GM21360 (cell line): Measurements from ENCODE around the gene LTBR.

Source experiments
- ATAC-seq: cut with Tn5 transposase; IDR thresholded peaks from one replicate; pipeline ENCODE4 v1.9.1; 2021; ENCODE audit warnings: mild to moderate bottlenecking, moderate library complexity; ENCODE audit not compliant: unreplicated experiment

Gene LTBR

DNA sequence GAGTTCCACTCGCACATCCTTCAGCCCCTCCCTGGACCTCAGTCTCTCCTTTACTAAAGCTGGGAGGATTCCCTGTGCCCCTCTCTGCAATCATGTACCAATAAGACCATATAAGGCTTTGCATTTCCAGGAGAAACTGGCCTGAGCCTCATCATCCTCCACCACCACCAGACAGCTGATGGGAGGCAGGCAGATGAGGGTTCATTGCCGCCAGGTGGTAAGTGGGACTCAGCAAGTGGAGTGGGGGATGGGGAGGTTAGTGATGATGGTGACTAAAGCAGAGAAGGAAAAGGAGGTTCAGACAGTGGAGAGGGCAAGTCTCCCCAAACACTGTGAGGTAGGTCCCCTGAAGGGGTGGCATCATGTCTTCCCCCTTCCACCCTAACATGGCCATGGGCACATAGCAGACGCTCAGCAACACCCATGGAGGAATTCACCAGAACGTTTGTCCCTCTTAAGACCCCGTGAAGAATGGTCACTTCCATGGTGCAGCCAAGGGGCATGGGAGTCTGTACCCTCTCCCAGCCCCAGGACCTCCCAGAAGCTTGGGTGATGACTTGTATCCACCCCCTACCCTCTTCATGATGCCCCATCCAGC is 37.6 kb upstream of the LTBR start:
- no peak for ATAC-seq

DNA sequence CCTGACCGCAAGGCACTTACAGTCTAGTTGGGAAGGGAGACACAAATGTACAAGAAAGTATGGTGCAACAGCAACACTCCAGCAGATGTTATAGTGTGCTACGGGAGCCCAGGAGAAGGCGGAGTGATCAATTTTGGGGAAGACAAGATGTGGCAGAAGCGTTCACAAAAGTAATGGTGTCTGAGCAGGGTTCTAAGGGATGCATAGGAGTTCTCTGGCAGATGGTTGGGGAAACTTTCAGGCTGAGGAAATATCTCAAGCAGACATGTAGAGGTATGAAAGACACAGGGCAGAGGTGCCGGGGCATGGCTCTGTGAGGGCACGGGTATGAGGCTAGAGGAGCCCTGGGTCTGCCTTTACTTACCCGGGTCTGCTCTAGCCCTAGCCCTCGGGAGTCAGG is 37.0 kb upstream of the LTBR start:
- no peak for ATAC-seq

DNA sequence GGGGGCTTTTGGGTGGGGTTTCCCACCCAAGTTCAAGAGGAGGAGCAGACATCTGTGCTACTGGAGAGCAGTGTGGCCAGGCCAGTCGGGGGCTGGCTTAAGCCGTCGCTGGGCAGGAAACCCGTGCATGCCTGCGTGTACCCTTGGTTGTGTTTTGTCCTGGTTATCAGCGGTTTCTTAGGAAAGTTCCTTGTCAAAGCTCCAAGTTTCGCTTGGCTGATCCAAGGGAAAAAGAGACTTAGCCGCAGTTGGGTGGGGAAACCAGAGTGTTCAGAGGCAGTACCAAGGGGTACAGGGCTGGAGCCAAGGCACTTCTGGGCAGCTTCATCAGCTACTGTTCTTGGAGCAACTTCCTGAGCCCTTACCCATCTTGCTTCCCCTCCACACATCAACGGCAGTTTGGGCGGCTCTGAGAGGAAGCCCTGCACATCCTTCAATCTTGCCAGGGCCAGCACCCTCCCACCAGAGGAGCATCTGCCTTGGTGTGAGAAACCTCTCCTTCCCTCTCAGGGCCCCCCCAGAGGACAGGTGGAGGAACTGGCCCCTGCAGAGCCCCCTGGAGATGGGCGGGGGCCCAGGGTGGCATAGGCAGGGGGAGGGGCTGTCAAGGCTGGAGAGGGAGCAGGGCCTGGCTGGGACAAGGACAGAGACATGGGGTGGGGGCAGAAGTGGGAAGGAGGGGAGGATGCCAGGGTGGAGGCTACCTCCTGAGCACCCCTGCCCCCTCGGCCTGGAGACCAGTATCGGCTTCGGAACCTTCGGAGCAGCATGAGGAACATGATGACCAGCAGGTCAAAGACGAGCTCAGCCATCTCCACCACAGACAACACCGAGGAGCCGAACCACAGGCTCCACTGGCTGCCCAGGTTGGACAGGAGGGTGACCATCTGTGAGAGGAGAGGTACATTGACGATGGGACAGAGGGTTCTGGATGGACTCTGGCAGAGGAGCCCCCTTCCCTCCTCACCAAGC is 36.3 kb upstream of the LTBR start:
- no peak for ATAC-seq

DNA sequence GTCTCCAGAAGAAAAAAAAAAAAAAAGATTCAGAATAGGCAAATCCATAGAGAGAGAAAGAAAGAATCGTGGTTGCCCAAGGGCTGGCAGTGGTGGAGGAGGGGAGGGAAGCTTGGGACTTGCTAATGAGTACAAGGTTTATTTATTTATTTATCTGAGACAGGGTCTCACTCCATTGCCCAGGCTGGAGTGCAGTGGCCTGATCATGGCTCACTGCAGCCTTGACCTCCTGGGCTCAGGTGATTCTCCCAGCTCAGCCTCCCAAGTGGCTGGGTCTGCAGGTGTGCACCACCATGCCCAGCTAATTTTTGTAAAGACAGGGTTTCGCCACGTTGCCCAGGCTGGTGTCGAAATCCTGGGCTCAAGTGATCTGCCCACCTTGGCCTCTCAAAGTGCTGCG is 32.3 kb upstream of the LTBR start:
- no peak for ATAC-seq

DNA sequence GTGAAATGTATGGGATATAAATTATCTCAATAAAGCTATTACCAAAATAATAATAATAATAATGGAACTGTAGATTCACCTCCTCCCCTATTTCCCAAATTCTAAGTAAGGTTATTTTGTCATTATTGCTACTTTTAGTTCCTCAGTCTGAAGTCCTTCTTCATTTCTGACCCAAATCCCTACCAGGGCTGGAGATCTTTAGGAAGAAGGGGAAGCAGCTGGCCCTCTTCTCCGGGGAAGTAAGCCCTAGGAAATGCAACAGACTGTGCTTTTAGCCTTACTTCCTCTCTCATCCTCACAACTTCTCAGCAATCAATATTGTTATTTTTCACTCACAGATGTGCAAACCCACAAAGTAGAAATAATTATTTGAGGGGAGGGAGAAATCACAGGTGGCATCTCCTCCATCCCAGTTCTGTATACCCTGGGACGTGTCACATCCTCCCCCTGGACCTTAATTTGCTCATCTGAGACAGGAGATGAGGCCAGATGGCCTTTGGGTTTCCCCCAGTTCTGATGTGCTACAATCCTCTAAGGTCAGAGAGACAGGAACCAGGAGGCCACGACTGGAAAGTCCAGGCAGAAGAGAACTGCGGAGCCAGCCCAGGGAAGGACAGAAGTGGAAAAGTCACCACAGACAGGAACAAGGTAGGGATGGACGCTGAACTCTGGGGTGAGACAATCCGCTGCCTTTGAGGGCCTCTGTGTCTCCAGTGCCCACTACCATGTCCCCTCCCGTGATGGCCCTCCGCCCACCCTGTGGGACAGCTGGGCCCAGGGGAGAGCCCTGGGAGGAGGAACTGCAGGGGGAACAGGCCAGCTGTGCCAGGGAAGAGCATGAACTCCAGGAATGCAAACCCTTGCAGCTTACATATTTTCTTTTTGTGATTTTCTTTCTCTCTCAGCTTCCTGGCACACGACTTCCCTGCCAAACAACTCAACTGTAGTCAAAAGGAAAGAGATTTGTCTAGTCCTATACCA is 31.5 kb upstream of the LTBR start:
- ATAC-seq: no peak

DNA sequence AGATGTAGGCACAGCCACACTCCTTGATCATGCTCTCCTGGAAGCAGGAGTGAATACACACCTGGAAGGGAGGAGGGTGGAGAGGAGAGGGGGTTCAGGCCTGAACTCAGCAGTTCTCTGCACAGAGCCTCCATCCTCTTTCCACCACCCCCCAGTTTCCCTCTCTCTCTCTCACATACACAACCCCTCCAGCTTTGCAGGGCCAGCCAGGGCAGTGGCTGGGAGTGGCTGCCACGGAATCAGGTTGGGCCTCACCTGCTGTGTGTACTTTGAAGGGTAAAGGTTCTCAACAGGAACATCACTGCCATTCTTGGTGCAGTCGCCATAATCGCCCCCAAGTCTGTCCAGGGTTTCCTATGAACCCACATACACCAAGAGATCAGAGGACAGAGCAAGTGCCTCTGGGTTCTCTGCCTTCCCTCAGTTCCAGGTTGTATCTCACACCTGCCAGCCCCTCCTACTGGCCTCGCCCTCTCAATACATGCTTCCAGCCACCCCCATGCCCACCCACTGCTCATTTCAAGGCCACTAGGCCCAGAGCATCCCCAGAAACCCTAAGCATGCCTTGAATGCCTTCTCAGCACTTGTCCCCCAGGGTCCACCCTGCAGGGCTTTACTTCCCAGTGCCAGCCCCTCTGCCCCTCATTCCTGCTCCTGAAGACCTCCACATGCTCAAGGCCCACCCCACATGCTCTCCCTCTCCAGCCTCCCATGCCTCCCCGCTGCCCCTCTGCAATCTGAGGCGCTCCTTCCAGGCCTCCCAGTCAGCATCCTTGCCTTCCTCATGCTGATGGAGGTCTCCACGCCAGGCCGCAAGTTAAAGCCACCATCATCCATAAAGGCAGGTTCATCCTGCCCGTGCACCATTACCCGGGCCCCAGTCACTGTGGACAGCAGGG is 29.2 kb upstream of the LTBR start:
- ATAC-seq: no peak

DNA sequence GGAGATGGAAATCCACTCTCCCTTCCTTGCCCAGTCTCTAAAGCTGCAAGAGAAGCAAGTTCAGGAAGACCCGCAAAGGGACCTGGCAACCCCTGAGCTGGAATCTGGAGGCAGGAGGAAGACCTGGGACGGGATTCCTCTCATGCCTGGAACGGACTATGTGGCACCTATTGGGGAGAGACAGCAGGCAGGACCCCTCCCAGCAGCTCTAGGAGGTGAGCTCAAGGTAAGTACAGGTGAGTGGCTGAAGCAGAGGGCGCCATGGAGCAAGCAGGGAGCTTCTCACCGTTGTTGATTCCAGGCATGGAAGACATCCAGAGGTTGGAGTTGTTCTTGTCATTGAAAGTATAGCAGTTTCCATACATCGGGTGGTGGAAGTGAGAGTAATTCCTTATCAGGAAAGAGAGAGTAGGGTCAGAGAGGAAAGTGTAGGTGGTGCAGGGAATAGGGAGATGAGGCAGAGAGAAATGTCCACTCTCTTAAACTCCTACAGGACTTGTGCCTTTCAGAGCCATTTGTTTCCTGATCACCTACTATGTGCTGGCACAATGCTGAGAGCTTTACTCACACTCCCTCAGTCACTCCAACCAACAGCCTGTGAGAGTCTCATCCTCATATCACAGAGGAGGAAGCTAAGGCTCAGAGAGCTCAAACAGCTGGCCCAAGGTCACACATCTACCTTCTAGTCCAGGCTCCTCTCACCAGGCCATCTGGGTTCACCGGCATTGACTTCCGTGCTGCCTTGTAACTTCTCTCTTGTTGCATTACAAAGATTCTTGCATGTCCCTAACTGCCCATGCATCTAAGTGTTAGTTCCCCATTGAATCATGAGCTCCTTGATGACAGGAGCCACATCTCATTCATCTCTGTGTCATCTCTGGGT is 28.2 kb upstream of the LTBR start:
- no peak for ATAC-seq

DNA sequence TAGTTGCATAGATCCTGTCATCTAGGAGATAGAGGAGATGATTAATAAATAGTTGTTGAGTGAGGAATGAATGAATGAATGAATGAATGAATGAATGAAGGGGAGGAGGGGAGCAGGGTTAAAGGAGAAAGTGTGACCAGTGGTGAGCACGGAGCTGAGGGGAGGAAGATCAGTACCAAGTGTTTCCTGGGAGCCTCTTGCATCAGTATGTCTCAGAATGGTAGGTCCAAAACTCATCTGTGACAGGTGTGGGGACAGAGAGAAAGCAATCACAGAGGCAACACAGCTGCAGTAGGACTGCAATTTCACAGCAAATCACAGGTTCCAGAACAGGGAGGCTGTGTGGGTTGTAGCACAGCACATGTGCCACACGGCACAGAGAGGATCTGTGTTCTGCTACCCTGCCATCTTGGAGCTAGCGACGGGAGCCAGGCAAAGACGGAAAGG is 27.6 kb upstream of the LTBR start:
- no peak for ATAC-seq

DNA sequence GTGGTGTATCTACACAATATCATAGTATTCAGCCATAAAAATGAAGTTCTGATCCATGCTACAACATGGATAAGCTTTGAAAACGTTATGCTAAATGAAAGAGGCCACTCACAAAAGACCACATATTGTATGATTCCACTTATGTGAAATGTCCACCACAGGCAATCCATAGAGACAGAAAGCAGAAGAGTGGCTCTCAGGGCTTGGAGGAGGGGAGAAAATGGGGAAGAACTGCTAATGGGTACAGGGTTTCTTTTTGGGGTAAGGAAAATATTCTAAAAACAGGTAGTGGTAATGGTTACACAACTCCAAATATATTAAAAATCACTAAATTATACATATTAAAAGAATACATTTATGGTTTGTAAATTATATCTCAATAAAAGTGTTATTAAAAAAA is 25.1 kb upstream of the LTBR start:
- no peak for ATAC-seq

DNA sequence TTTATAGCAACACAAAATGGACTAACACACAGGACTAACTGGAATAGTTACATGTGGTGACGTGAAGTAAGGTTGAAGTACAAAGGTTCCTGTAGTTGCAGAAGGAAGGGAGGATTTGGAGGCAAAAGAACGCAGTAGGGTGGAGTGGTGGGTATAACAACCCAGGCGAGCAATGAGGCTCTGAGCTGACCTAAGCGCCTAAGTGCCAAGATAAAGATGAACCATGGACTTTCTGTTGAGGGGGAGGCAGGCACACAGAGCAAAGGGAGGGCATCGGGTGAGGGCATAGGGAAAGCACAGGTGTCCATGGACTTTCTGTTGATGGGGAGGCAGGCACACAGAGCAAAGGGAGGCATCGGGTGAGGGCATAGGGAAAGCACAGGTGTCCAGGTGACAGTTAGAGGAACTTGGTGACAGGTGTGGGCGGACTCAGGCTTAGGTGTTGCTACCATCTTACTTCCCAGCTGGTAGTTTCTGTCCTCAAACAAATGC is 23.8 kb upstream of the LTBR start:
- no peak for ATAC-seq

DNA sequence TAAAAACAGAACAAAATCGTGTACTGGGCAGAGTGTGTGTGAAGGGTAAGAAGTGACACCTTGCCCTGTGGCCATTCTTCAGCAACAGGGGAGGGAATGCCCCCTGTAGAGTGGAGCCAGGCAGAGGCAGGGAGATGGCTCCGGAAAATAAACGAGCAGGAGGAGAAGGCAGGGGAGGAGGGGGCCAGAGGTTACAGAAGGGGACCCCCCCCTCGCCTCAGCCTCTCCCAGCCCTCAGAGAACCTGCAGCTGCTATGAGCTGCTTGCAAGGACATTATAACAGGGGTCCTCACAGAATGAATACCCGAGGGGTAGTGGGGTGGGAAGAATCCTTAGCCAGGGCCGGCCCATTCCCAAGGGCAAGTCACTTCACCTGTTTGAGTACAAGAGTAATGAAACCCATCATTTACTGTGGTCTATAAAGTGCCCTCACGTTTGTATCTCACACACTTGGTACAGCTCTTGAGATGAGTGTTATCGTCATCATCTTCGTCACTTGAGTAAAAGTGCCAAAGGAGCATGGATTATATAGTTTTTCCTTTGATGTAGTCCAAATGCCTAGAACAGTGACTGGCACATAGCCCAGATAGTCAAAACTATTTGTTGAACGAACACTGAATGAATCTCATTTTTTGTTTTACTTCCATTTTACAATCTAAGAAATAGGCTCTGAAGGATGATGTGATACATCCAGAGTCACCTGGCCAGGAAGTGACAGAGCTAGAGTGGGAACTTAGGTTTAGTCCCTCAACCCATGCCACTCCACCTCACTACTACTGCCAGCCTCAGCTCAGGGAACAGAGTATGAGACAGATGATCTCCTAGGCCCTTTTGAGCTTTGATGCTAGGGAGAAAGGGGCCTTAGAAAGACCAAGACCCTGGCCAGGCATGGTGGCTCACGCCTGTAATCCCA is 23.1 kb upstream of the LTBR start:
- no peak for ATAC-seq

DNA sequence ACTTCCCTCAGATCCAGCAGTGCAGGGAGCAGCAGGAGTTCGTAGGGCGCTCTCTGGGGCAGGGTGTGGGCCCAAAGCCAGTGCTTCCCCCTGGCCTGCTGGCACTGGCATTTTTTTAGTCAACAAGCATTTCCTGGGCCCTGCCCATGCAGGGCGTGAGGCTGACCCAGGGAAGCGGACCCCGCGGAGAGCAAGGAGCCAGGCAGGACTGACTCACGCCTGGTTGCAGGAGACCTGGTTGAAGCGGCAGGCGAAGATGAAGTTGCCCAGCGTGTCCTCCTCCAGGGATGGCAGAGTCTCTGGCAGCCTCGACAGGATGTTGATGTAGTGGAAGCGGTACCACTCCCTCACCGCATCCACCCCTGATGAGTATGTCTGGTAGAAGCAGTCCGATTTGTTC is 22.1 kb upstream of the LTBR start:
- no peak for ATAC-seq

DNA sequence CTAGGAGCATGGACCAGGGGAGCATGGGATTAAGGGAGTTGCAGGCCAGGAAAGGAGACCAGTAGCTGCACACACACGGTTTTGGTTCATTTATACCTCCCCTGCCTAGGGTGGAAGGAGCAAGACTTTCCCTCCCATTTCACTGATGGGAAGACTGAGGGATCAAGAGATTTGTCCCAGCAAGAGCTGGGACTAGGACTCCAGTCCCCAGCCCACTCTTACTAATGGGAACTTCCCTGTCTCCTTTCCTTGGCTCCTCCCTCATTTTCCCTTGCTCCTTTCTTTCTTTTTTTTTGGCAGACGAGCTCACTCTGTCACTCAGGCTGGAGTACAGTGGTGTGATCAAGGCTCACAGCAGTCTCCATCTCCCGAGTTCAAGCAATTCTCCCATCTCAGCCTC is 21.6 kb upstream of the LTBR start:
- no peak for ATAC-seq

DNA sequence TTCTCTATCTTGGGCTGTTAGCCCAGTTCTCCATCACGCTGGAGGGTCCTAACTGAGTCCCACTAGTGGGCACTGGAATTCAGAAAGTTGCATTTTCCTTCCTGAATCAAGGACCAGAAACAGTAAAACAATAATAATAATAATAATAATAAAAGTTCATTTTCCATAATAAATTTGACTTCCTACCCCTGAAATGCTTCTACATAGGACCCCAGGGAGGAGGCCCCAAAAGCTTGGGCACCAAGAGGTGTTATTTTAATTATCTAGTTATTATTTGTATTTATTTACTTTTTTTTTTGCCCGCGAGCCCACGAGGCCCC is 21.0 kb upstream of the LTBR start:
- no peak for ATAC-seq

DNA sequence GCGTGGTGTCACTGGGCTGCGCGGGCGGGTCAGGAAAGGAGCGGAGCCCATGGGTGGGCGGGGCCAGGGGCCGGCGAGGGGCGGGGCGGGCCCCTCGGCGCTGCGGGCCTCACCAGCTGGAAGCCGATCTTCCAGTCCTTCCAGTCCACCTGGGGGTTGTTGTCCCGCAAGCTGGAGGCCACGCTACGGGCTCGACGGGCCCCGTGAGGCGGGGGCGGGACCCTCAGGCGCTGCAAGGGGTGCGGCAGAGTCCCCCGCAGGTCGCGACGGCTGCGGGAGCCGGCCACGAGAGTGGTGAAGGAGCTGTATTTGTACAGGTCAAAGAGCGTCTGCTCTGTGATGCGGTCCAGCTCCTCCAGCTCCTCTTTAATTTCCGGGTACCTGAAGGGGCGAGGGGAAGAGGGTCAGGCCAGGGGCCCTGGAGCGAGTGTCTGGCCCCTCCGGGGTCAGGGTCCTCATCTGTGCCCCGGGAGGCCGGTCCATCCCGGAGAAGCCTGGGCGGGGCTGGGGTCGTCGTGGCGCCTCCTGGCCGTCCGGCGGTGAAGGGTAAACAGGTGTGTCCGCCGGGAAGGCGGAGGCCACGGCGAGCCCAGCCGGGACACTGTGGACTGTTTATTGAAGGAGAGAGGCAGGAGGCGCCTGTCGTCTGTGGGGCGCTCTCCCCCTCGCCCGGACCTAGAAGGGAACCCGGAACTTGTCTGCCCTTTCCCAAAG is 20.5 kb upstream of the LTBR start:
- ATAC-seq: no peak

DNA sequence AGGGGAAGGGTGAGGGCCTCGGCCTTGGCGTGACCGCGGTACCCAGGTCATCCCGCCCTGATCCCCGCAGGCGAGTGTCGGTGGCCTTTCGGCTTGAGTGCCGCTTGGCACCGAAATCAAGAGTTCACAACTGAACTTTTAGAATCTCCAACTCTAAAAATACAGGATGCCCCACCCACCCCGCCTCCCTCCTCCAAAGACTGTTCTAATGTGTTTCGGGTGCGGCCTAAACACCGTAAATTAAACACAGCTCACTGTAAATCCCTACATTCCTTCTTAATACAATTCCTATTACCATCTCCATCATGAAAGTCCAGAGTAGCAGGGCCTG is 20.0 kb upstream of the LTBR start:
- ATAC-seq: no peak

DNA sequence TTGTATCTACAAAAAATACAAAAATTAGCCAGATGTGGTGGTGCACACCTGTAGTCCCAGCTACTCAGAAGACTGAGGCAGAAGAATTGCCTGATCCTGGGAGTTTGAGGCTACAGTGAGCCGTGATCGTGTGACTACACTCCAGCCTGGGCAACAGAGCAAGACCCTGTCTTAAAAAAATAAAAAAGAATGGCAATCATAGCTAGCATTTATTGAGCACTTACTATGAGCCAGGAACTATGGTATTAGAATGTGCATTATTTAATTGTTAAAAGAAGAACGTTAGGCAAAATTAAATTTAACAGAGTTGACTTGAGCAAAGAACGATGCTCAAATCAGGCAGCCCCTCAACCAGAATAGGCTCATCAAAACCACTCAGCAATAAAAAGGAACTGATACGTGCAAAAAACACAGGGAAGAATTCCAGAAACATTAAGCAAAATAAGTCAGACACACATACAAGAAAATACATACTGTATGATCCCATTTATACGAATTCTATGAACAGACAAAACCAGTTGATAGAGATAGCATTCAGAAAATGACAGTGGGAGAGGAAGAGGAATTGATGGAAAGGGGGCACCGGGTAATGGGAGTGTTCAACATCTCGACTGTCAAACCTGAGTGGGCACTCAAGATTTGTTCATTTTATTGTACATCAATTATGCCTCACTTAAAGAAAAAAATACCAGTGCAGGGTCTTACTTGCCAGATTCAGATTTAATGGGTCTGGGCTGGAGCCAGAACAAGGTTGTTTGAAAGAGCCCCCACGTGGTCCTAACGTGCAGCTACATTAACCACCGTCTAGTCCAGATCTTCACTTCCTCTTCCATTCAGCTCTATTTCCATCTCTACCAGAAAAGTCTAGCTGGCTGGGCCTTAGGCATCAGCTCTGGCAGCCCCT is 16.6 kb upstream of the LTBR start:
- no peak for ATAC-seq
